ENCODE data around the gene GATAD2B.

GATAD2B gene

GRCh38 chr1:153801028-153801625 is 121.6 kb downstream of the GATAD2B start:
- Histone ChIP-seq H3K9ac (ENCODE audit: low read length) (no peak overlapping the region), H4K8ac (ENCODE audit: low read depth, low read length) (no peak overlapping the region), H3K27me3 (ENCODE audit: insufficient read depth, low read length, poor library complexity) (no peaks in the 10 kb centered on the region), H3K79me2 (ENCODE audit: control insufficient read depth, insufficient read depth, low read length) (no peaks in the 10 kb centered on the region), H3K23ac (ENCODE audit: low read length) (no peak overlapping the region), H3K4me3 (ENCODE audit: low read length) (no peak overlapping the region), H2BK120ac (ENCODE audit: low read depth, low read length) (no peak overlapping the region), H3K79me1 (ENCODE audit: low read length) (no peaks in the 10 kb centered on the region), H2BK5ac (ENCODE audit: low read length) (no peak overlapping the region), H3K4me1 (ENCODE audit: control insufficient read depth, low read depth, low read length) (no peaks in the 10 kb centered on the region), H3K18ac (ENCODE audit: low read length) (no peak overlapping the region), H3K4ac (ENCODE audit: low read depth, low read length) (no peak overlapping the region), H2BK15ac (replicated peaks; ENCODE audit: low read depth) (no peak overlapping the region), H2AK5ac (ENCODE audit: low read length) (no peak overlapping the region), H3K4me2 (ENCODE audit: low read length) (no peak overlapping the region), H3K27ac (ENCODE audit: low read depth, low read length) (no peak overlapping the region), H3K56ac (ENCODE audit: low read length) (no peak overlapping the region), H4K5ac (ENCODE audit: low read length) (no peak overlapping the region), H3K36me3 (ENCODE audit: control insufficient read depth, insufficient read depth, low read length) (no peaks in the 10 kb centered on the region)
- WGBS (ENCODE audit: extremely low coverage, insufficient coverage, low lambda C conversion rate) = no CpG with 5 or more reads among the region's 6 CpGs
- no peak for DNase-seq

GRCh38 chr1:153800516-153800915 is 122.3 kb downstream of the GATAD2B start:
- DNase-seq = no peak
- Histone ChIP-seq H3K9ac (ENCODE audit: low read length) (no peak overlapping the region), H4K8ac (ENCODE audit: low read depth, low read length) (no peak overlapping the region), H3K18ac (ENCODE audit: low read length) (no peak overlapping the region), H4K5ac (ENCODE audit: low read length) (no peak overlapping the region), H3K23ac (ENCODE audit: low read length) (no peak overlapping the region), H3K27ac (ENCODE audit: low read depth, low read length) (no peak overlapping the region), H2BK120ac (ENCODE audit: low read depth, low read length) (no peak overlapping the region), H3K4me3 (ENCODE audit: low read length) (no peak overlapping the region), H3K36me3 (ENCODE audit: control insufficient read depth, insufficient read depth, low read length) (no peaks in the 10 kb centered on the region), H3K4me1 (ENCODE audit: control insufficient read depth, low read depth, low read length) (no peaks in the 10 kb centered on the region), H2BK5ac (ENCODE audit: low read length) (no peak overlapping the region), H2AK5ac (ENCODE audit: low read length) (no peak overlapping the region), H3K79me1 (ENCODE audit: low read length) (no peaks in the 10 kb centered on the region), H3K4me2 (ENCODE audit: low read length) (no peak overlapping the region), H3K4ac (ENCODE audit: low read depth, low read length) (no peak overlapping the region), H3K56ac (ENCODE audit: low read length) (no peak overlapping the region), H3K79me2 (ENCODE audit: control insufficient read depth, insufficient read depth, low read length) (no peaks in the 10 kb centered on the region), H3K27me3 (ENCODE audit: insufficient read depth, low read length, poor library complexity) (no peaks in the 10 kb centered on the region), H2BK15ac (replicated peaks; ENCODE audit: low read depth) (no peak overlapping the region)
- WGBS (ENCODE audit: extremely low coverage, insufficient coverage, low lambda C conversion rate) = no CpG with 5 or more reads among the region's 7 CpGs

- no peak overlapping the region for H4K8ac ChIP-seq (ENCODE audit: low read depth, low read length)
- H2BK15ac ChIP-seq (replicated peaks; ENCODE audit: low read depth) = no peak overlapping the region
- no peak overlapping the region for H3K9ac ChIP-seq (ENCODE audit: low read length)
- no peak overlapping the region for H2BK120ac ChIP-seq (ENCODE audit: low read depth, low read length)
- H3K4me3 ChIP-seq (ENCODE audit: low read length) = no peak overlapping the region
- no peak overlapping the region for H3K56ac ChIP-seq (ENCODE audit: low read length)
- no CpG with 5 or more reads among the region's 27 CpGs for WGBS (ENCODE audit: extremely low coverage, insufficient coverage, low lambda C conversion rate)
- no peak overlapping the region for H3K23ac ChIP-seq (ENCODE audit: low read length)
- H3K79me2 ChIP-seq (ENCODE audit: control insufficient read depth, insufficient read depth, low read length) = no peaks in the 10 kb centered on the region
- H2AK5ac ChIP-seq (ENCODE audit: low read length) = no peak overlapping the region
- DNase-seq = no peak
- H3K79me1 ChIP-seq (ENCODE audit: low read length) = no peaks in the 10 kb centered on the region
- no peaks in the 10 kb centered on the region for H3K27me3 ChIP-seq (ENCODE audit: insufficient read depth, low read length, poor library complexity)
- no peaks in the 10 kb centered on the region for H3K4me1 ChIP-seq (ENCODE audit: control insufficient read depth, low read depth, low read length)
- no peak overlapping the region for H3K18ac ChIP-seq (ENCODE audit: low read length)
- H3K27ac ChIP-seq (ENCODE audit: low read depth, low read length) = no peak overlapping the region
- H3K4me2 ChIP-seq (ENCODE audit: low read length) = no peak overlapping the region
- no peaks in the 10 kb centered on the region for H3K36me3 ChIP-seq (ENCODE audit: control insufficient read depth, insufficient read depth, low read length)
- no peak overlapping the region for H2BK5ac ChIP-seq (ENCODE audit: low read length)
- H4K5ac ChIP-seq (ENCODE audit: low read length) = no peak overlapping the region
- H3K4ac ChIP-seq (ENCODE audit: low read depth, low read length) = no peak overlapping the region
Measured at GRCh38 chr1:153799566-153800465, 123.0 kb downstream of the GATAD2B start.

- Histone ChIP-seq H3K56ac (ENCODE audit: low read length) (no peak overlapping the region), H3K4me3 (ENCODE audit: low read length) (no peak overlapping the region), H3K9ac (ENCODE audit: low read length) (no peak overlapping the region), H4K5ac (ENCODE audit: low read length) (no peak overlapping the region), H3K36me3 (ENCODE audit: control insufficient read depth, insufficient read depth, low read length) (no peaks in the 10 kb centered on the region), H3K27me3 (ENCODE audit: insufficient read depth, low read length, poor library complexity) (no peaks in the 10 kb centered on the region), H3K23ac (ENCODE audit: low read length) (no peak overlapping the region), H3K4me2 (ENCODE audit: low read length) (no peak overlapping the region), H3K79me1 (ENCODE audit: low read length) (no peaks in the 10 kb centered on the region), H4K8ac (ENCODE audit: low read depth, low read length) (no peak overlapping the region), H3K27ac (ENCODE audit: low read depth, low read length) (no peak overlapping the region), H2AK5ac (ENCODE audit: low read length) (no peak overlapping the region), H2BK15ac (replicated peaks; ENCODE audit: low read depth) (no peak overlapping the region), H3K18ac (ENCODE audit: low read length) (no peak overlapping the region), H2BK120ac (ENCODE audit: low read depth, low read length) (no peak overlapping the region), H3K4me1 (ENCODE audit: control insufficient read depth, low read depth, low read length) (no peaks in the 10 kb centered on the region), H3K79me2 (ENCODE audit: control insufficient read depth, insufficient read depth, low read length) (no peaks in the 10 kb centered on the region), H3K4ac (ENCODE audit: low read depth, low read length) (no peak overlapping the region), H2BK5ac (ENCODE audit: low read length) (no peak overlapping the region)
- DNase-seq = no peak
- no CpG with 5 or more reads among the region's 4 CpGs for WGBS (ENCODE audit: extremely low coverage, insufficient coverage, low lambda C conversion rate)
Measured at GRCh38 chr1:153799016-153799415, 123.8 kb downstream of the GATAD2B start.

- H4K8ac ChIP-seq (ENCODE audit: low read depth, low read length) = no peak overlapping the region
- H3K4ac ChIP-seq (ENCODE audit: low read depth, low read length) = no peak overlapping the region
- no peaks in the 10 kb centered on the region for H3K79me1 ChIP-seq (ENCODE audit: low read length)
- H3K27me3 ChIP-seq (ENCODE audit: insufficient read depth, low read length, poor library complexity) = no peaks in the 10 kb centered on the region
- H3K23ac ChIP-seq (ENCODE audit: low read length) = no peak overlapping the region
- H3K4me1 ChIP-seq (ENCODE audit: control insufficient read depth, low read depth, low read length) = no peaks in the 10 kb centered on the region
- no peak overlapping the region for H2BK5ac ChIP-seq (ENCODE audit: low read length)
- no peak overlapping the region for H2AK5ac ChIP-seq (ENCODE audit: low read length)
- no peak overlapping the region for H2BK120ac ChIP-seq (ENCODE audit: low read depth, low read length)
- no peak for DNase-seq
- H3K4me3 ChIP-seq (ENCODE audit: low read length) = no peak overlapping the region
- H3K27ac ChIP-seq (ENCODE audit: low read depth, low read length) = no peak overlapping the region
- no peak overlapping the region for H2BK15ac ChIP-seq (replicated peaks; ENCODE audit: low read depth)
- no peak overlapping the region for H3K18ac ChIP-seq (ENCODE audit: low read length)
- H3K79me2 ChIP-seq (ENCODE audit: control insufficient read depth, insufficient read depth, low read length) = no peaks in the 10 kb centered on the region
- no CpG with 5 or more reads among the region's 3 CpGs for WGBS (ENCODE audit: extremely low coverage, insufficient coverage, low lambda C conversion rate)
- H4K5ac ChIP-seq (ENCODE audit: low read length) = no peak overlapping the region
- no peak overlapping the region for H3K56ac ChIP-seq (ENCODE audit: low read length)
- H3K9ac ChIP-seq (ENCODE audit: low read length) = no peak overlapping the region
- H3K4me2 ChIP-seq (ENCODE audit: low read length) = no peak overlapping the region
- no peaks in the 10 kb centered on the region for H3K36me3 ChIP-seq (ENCODE audit: control insufficient read depth, insufficient read depth, low read length)
Measured at GRCh38 chr1:153798468-153798780, 124.3 kb downstream of the GATAD2B start.

Data from mesendoderm (in vitro differentiated cells).